Astrocyte of the spinal cord (primary cell): ENCODE measurements around the gene GANC.

Experiments
- DNase-seq: peaks from one replicate; pipeline ENCODE4 v3.0.0; 2011; ENCODE audit warnings: low read depth, low spot score
- H3K4me3 ChIP-seq: 2 replicates; pipeline ENCODE4 v1.5.1; 2011; ENCODE audit warnings: low read depth, mild to moderate bottlenecking, low read length, moderate library complexity
- CTCF ChIP-seq: IDR thresholded peaks from 2 replicates; pipeline ENCODE4 v1.5.1; 2012; ENCODE audit warnings: low read depth, mild to moderate bottlenecking, low read length, inconsistent platforms
- in situ Hi-C: cut with HindIII; loops from 2 replicates; pipeline ENCODE4 v1.10.0; 2017; ENCODE audit warnings: low sequenced_read_pairs

The GANC gene

DNA sequence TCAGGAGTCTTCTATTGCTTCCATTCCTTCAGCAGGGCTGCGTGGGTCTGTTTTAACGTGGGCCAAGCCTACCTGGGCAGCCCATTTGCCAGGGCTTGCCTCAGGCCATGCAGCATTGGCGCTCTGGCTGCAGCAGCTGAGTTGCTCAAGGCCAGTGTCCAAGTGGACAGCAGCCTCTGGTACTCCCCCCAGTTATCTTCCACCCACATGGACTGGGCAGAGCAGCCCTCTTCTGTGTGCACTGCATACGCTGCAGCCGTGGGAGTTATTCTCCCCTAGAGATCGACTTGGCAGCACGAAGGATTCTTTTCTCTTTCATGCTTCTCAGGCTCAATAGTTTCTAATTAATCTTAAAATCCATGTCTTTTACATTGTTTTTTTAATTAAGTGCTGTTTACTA, 79.4 kb downstream of the GANC start:
- in situ Hi-C loops, result no loop called here

DNA sequence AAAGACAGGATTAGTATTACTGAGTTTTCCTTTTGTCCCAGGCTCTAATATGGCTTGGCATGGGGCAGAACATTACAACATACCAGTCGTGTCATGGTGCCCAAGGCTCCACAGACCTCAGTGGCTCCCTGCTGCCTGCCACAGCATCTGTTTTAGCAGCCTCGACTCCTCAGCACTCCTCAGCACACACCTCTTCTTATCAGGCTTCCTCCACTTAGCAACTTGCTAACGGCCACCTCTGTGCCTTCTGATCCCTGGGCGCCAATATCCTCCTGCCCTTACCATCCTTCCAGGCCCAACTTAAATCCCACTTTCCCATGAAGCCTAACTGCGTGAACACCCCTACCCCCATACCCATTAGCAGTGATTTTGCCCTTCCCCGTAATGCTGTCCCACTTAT, 80.1 kb downstream of the GANC start:
- in situ Hi-C loops, result no loop called here
- TF ChIP-seq CTCF, result no peak
- no peak for DNase-seq
- H3K4me3 ChIP-seq, result no peak overlapping the region

More for the DNA sequence above, 79.4 kb downstream of the GANC start:
- TF ChIP-seq CTCF, result no peak
- no peak overlapping the region for H3K4me3 ChIP-seq
- DNase-seq, result no peak

- in situ Hi-C loops, result no loop called here
- DNase-seq, result no peak
- no peak for TF ChIP-seq CTCF
- H3K4me3 ChIP-seq, result no peak overlapping the region
These were observed 81.8 kb downstream of the GANC start for GRCh38 chr15:42354824-42355223.

DNA sequence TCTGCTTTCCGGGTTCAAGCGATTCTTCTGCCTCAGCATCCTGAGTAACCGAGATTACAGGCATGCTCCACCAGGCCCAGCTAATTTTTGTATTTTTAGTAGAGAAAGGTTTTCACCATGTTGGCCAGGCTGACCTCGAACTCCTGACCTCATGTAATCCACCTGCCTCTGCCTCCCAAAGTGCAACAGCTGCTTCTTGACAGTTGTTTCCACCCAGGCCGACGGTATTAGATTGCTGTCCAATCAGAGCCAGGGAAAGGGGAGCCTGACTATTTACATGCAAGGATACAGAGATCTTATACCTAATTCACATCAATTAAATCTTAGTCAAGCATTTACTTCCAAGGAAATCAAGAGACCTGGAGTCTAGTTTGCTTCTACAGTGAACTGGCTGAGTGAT, 82.3 kb downstream of the GANC start:
- TF ChIP-seq CTCF, result no peak

GRCh38 chr15:42356851-42357250, 83.8 kb downstream of the GANC start:
- DNase-seq, result no peak
- in situ Hi-C loops, result no loop called here
- TF ChIP-seq CTCF, result no peak
- no peak overlapping the region for H3K4me3 ChIP-seq

More for the DNA sequence above, 82.3 kb downstream of the GANC start:
- DNase-seq, result no peak
- in situ Hi-C loops, result no loop called here
- no peak overlapping the region for H3K4me3 ChIP-seq

DNA sequence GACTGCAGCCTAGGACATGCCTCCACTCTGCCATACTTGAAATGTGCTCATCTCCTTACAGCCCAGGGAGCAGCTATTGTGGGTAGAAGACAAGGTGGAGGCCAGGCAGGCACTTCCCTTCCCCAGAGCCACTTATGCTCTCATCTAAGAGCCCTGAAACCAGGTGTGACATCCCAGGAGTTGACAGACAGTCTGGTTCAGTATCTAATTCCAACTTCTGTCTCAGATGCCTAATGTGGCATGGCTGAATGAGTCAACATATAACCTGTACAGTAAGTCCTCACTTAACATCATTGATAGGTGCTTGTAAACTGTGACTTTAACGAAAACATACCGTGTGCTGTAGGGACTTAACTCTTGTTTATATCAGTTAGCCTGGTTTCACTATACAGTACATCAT, 85.1 kb downstream of the GANC start:
- no peak overlapping the region for H3K4me3 ChIP-seq
- no peak for DNase-seq
- TF ChIP-seq CTCF, result no peak
- in situ Hi-C loops, result no loop called here

GRCh38 chr15:42359249-42359648, 86.2 kb downstream of the GANC start, which contains the start of gene CAPN3:
TSS of gene CAPN3 (plus strand) at chr15:42359501. CDS start at chr15:42359806, 305 bp downstream.
- TF ChIP-seq CTCF, result no peak
- H3K4me3 ChIP-seq, result no peak within 1 kb of the TSS
- in situ Hi-C loops, result no loop called here
- no peak for DNase-seq
